Panc1 (cell line): ENCODE data around the gene AP4M1.

Experiments used
- CTCF ChIP-seq: fragments of 450-650 bp; IDR thresholded peaks from 2 replicates; pipeline ENCODE4 v1.5.1; 2017; ENCODE audit warnings: mild to moderate bottlenecking
- REST ChIP-seq, 2 experiments: IDR thresholded peaks; 2 replicates each; pipeline ENCODE4 v1.6.1; 2011 to 2012; ENCODE audit warnings: low read depth in 2 of 2, control low read depth in 1 of 2, low read length in 1 of 2, mild to moderate bottlenecking in 1 of 2, moderate library complexity in 1 of 2; ENCODE audit not compliant: insufficient read depth in 1 of 2
- TCF7L2 ChIP-seq: IDR thresholded peaks from 2 replicates; pipeline ENCODE4 v1.6.1; 2011; ENCODE audit warnings: mild to moderate bottlenecking, low read depth, low read length, inconsistent platforms

DNA sequence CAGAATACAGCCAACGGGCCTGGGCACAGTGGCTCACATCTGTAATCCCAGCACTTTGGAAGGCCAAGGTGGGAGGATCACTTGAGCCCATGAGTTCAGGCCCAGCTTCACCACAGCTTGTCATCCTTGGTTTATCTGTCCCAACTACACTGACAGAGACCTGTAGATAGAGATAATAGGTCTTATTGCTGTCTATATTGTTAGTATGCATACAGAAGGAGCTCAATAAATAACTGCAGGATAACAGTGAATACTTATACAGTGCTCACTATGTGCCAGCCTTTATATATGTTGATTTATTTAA is 19.2 kb downstream of the AP4M1 start:
- TF ChIP-seq TCF7L2 (no peak), CTCF (no peak), REST (IDR thresholded peaks at IDR 0.05; ENCODE audit: insufficient read depth in 1 of 2, low read depth in 2 of 2, low read length in 1 of 2) (no peak)
